Stimulated activated CD4-positive, alpha-beta T cell treated with anti-CD3 and anti-CD28 coated beads, Interleukin-4, amount 100 ng/mL, for 1 hour (primary cell): ENCODE data around the gene FOXD4L1.
"Not testable (repeated sequence)": the region's sequence is repeated elsewhere in the genome, so short reads cannot be mapped to it uniquely, and the experiment has no call there.

ENCODE experiments used
- DNase-seq: peaks from one replicate; pipeline ENCODE4 v3.0.0-alpha.2; 2020

The FOXD4L1 gene

DNA sequence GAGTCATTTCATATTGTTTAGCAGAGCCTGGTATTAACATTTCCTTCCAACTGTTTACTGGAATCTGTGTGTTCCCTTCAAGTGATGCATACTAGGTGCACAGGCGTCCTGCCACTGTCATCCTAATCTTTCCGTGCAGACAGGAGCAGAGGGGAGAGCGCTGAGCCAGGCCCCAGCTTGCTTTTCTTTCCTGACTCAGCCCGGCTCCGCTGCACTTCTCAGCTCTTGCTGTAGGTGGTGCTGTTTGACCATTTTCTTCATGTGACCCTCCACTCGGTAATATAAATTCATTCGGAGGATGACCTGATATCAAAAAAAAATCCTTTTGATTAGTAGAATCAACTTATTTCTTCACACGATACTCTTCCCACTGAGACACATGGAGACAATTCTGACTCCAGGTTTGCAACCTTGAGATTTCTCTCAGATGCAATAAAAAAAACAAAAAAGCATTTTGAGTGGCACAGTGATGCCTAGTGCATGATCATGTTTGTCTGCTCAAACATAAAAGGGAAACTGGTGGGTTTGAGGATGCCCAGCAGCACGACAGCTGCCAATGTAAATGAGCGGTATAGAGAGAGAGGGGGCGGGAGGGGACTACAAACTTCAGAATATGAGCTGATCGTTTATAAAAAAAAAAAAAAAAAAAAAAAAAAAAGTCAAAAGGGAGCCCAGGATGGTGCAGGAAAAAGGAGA is 29.0 kb downstream of the FOXD4L1 start:
- not testable (repeated sequence) for DNase-seq

- not testable (repeated sequence) for DNase-seq
These were observed 29.7 kb downstream of the FOXD4L1 start for GRCh38 chr2:113528126-113528525.

GRCh38 chr2:113528904-113529303 is 30.4 kb downstream of the FOXD4L1 start:
- not testable (repeated sequence) for DNase-seq

DNA sequence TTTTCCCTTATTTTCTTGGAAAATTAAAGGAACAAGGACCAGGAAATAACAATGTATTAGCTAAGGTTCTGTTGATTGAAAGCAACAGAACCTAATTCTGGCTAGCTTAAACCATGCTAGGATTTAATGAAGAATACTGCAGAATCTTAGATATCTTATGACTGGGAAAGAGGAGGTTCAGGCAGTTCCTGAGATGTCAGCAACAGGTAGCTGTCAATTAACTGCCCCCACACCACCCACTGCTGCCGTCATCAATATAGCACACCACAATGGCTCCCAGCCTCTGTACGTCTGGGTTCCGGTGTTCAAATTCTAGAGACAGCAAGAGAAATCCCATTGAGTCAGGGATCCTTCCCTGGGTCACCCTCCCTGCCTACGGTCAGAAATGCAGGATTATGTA is 34.5 kb downstream of the FOXD4L1 start:
- not testable (repeated sequence) for DNase-seq

DNA sequence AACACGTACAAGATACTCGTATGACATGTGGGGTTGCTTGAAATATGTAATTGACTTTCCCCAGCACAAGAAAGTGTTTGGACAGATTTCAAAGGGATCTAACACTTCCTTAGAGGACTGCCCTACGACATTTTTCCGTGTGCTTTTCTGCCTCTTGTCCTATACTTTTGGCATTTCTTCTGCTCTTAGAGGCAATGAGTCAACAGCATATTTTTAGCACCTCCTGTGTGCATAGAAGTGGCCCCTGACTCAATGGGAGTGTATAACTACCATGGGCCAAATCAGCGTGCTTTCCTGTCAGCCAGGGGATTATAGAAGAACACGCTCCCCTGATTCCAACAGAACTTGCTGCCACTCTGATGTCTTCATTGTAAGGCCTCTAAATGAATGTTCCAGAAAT is 38.1 kb downstream of the FOXD4L1 start:
- not testable (repeated sequence) for DNase-seq

GRCh38 chr2:113540834-113541203 is 42.4 kb downstream of the FOXD4L1 start:
- DNase-seq: not testable (repeated sequence)

- DNase-seq: peak; percentile 24
These were observed 42.9 kb downstream of the FOXD4L1 start for GRCh38 chr2:113541204-113541975.

DNA sequence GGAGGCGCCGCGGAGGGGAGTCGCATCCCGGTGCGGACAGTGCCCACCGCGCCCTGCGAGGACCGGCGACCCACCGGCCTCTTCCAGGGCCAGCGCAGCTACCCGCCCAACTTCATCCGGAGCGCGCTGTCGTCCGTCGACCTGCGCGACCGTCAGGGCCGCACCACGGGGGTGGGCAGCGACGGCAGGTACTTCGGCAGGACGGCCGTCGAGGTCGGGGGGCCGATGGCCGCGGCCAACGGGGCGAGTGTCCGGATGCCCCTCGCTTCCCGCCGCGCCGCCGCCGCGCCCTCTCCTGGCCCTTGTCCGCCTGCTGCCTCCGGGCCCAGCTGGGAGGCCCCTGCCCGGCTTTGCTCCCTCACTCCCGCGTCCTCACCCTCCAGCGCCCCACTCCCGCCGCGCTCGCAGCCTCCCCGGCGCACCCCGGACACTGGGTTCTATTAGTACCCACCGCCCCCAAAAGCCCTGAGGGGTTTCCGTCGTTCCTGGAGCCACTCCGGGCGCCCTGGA is 43.6 kb downstream of the FOXD4L1 start:
- not testable (repeated sequence) for DNase-seq

GRCh38 chr2:113542529-113542928 is 44.1 kb downstream of the FOXD4L1 start:
- not testable (repeated sequence) for DNase-seq
